Astrocyte of the cerebellum (primary cell): ENCODE measurements around the gene CPT1C.

ENCODE experiments used
- DNase-seq: peaks from one replicate; pipeline ENCODE4 v3.0.0-alpha.2; 2011; ENCODE audit warnings: low read depth
- H3K4me3 ChIP-seq: 2 replicates; pipeline ENCODE4 v1.5.1; 2011; ENCODE audit warnings: mild to moderate bottlenecking, low read depth, low read length, moderate library complexity
- CTCF ChIP-seq: IDR thresholded peaks from 2 replicates; pipeline ENCODE4 v1.5.1; 2012; ENCODE audit warnings: low read length, low read depth, moderate library complexity, mild to moderate bottlenecking; ENCODE audit errors: missing control alignments
- in situ Hi-C: cut with HindIII; loops from 2 replicates; pipeline ENCODE4 v1.10.0; 2017; ENCODE audit warnings: low sequenced_read_pairs

Gene CPT1C

GRCh38 chr19:49646586-49646985, 44.3 kb upstream of the CPT1C start:
- TF ChIP-seq CTCF, result no peak
- in situ Hi-C loops, result loop anchor here (10.0 kb wide), 1 partner anchor 132 kb away; the partner anchor contains the start of gene FCGRT
- H3K4me3 ChIP-seq, result no peak overlapping the region
- no peak for DNase-seq

GRCh38 chr19:49651029-49651819, 39.7 kb upstream of the CPT1C start:
- no peak for DNase-seq
- H3K4me3 ChIP-seq, result no peak overlapping the region
- TF ChIP-seq CTCF, result no peak
- in situ Hi-C loops, result no loop called here

GRCh38 chr19:49651820-49652550, 38.9 kb upstream of the CPT1C start:
- TF ChIP-seq CTCF, result no peak
- in situ Hi-C loops, result no loop called here
- no peak for DNase-seq
- H3K4me3 ChIP-seq, result no peak overlapping the region

GRCh38 chr19:49652551-49653465, 38.1 kb upstream of the CPT1C start:
- DNase-seq, result no peak
- in situ Hi-C loops, result no loop called here
- no peak overlapping the region for H3K4me3 ChIP-seq
- no peak for TF ChIP-seq CTCF

- in situ Hi-C loops, result no loop called here
- no peak overlapping the region for H3K4me3 ChIP-seq
Measured at GRCh38 chr19:49653466-49653806, 37.5 kb upstream of the CPT1C start.

More at GRCh38 chr19:49653466-49653806, 37.5 kb upstream of the CPT1C start:
- no peak for DNase-seq
- TF ChIP-seq CTCF, result no peak
